GM23248 (cell line): ENCODE measurements around the gene HOXC12.

ENCODE experiments used
- EZH2 ChIP-seq: fragments of 200-600 bp; sonication (generic); IDR thresholded peaks from 2 replicates; pipeline ENCODE4 v1.6.1; 2018; ENCODE audit warnings: antibody characterized with exemption, mild to moderate bottlenecking; ENCODE audit not compliant: insufficient read depth, poor library complexity, severe bottlenecking
- EZH2phosphoT487 ChIP-seq: fragments of 200-600 bp; sonication (generic); IDR thresholded peaks from 2 replicates; pipeline ENCODE4 v1.6.1; 2018; ENCODE audit warnings: antibody characterized with exemption, moderate library complexity, mild to moderate bottlenecking, low read depth; ENCODE audit not compliant: insufficient read depth

DNA sequence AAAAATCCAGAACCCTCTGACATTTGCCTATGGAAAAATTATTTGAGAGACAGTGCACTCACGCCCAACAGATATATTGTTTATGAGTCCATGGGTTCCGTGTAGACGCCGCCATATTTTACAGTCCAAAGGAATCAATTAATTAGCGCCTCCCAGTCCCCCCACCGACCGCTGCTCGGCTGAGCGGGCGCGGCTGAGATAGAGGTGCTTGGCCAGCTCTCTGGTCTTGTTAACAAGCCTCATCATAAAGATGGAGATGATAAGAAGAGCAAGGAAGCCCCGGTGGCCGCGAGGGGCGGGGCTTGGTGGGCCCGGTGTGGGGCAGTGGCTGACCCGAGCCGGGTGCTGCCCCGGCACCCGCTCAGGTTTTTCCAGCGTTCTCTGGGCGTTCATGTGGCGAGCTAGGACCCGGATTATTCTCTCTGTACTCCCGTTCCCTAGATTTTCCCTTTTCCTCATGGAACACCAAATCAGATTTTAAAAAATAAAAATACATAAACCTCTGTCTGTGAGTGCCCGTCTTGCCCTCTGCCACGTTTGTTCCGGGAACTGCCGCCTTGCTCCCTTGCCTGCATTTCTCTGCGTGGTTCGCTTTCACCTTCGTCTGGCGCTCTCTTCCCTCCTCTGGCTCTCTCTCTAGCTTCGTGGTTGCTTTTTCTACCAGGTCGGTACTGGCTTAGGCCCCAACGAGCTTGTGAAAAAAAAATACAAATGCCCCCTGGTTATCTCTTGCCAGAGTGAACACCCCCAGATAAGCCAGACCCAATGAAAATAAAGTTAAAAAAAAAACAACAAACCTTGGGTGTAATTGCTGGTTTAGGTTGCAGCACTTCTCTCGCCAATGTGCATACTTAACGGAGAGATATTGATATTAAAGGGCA lies 9.0 kb downstream of the HOXC12 start:
- peak; percentile 49 for TF ChIP-seq EZH2
- 0 out of 2 replicates have a peak, but pooled peaks have one; percentile 28 for TF ChIP-seq EZH2phosphoT487
